ENCODE measurements around the gene ZFP69.
"Not testable (repeated sequence)": the region's sequence is repeated elsewhere in the genome, so short reads cannot be mapped to it uniquely, and the experiment has no call there.

The ZFP69 gene

DNA sequence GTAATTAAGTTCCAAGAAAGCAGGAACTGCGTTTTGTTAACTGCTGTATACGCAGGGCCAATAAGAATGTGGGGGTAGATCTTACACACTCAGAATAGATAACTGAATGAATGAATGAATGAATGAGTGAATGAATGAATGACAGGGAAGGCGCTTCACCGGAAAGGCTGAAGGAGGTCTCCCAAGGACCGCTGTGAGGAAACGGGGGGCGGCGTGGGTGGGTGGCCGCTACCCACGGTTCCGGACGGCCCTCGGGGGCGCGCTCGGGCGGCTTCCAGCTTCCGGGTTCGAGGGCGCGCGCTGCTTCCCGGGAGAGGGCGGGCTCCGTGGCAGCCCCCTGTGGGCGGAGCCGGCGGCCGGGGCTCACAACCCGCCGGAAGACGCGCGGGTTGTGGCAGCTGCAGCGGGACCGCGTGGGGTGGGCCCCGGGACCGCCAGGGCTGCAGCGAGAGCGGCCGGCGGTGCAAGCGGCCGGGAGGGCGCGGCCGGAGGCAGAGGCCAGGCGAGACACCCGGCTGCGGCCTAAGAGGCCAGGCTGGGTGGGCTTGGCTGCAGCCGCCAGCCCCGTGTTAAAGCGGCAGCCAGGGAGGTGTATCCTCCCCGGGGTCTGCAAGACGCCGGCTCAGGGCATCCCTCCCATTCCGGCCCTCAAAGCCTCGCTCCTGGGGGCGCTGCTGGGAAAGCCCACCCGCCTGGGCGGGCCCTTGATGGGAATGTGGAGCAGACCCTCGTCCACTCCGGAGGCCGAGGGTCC is at the start of gene ZFP69:
ZFP69 (plus strand) TSS at position 367 of the 754 bp plus-strand sequence. CDS start 2,072 bp downstream, outside the sequence.
- peak; percentile 48 for DNase-seq

DNA sequence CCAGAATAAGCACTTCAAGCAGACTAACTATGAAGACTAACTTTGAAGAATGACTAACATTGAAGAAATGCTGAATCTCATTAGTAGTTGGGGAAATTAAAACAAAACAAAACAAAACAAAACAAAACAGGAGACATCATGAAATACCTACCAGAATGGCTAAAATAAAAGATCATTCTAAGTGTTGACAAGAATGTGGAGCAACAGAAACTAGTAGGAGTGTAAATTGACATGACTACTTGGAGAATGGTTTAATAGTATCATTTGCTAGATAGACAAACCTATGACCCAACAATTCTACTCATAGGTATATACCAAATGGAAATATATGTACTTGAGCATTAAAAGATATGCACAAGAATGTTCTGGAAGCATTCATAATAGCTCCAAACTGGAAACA is 45.7 kb upstream of the ZFP69 start:
- no peak for DNase-seq

DNA sequence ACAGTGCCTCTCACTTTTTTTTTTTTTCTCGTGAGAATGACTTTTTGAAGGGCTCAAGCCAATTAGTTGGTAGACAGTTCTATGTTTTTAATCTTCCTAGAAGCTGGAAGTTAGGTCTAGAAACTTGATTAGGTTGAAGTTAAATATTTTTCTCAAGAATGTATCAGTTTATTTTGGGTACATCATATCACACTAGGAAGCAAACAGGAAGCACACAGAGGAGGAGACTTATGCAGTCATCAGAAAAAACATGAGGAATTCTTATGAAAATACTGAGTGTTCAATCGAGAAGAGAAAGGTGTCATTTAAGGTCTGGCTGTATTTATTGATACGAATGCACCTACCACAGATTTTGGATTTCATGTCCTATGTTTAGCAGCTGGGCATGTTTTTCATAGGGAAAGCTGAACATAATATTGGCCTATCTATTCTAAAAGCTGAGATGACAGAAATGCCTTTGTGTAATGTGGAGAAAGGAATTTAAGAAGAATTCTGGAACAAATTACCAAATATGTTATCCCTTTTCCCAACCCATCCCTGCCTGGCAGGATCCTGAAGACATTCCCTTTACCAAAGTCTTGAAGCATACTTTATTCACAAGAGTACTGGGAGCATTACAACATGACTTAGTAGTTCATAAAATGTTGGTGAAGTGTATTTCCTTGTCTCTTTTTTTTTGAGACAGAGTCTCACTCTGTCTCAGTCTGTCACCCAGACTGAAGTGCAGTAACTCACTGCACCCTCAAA is 44.3 kb upstream of the ZFP69 start:
- DNase-seq, result no peak

DNA sequence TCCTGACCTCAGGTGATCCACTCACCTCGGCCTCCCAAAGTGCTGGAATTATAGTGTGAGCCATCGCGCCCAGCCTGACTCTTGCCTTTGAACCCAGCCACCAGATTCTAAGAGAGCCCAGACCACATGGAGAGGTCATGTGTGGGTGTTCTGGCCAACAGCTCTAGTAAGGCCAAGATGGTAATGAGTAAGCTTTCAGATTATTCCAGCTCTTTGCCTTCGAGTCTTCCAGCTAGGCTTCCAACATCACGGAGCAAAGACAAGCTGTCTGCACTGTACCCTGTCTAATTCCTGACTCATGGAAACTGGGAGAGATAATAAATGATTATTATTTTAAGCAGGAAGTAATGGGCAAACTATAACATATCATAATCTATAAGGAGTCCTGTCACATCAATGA is 41.6 kb upstream of the ZFP69 start:
- no peak for DNase-seq

DNA sequence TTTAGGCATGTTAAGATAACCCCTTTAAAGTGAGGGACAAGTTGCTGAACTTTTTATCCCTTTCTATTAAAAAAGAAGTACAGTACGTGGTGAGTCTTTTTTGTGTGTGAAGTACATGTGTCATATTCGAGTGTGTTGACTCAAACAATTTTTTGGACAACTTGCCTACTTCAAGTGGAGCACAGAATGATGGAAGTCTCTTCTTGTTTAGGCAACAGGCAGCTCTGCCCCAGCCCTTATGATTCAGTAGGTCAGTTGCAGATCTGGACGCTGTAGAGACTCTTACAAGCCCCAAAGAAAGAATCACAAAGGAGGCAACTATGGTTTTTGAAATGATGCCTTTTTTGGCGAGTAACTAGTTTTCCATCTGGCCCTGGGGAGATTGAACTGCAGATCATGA is 41.2 kb upstream of the ZFP69 start:
- no peak for DNase-seq

DNA sequence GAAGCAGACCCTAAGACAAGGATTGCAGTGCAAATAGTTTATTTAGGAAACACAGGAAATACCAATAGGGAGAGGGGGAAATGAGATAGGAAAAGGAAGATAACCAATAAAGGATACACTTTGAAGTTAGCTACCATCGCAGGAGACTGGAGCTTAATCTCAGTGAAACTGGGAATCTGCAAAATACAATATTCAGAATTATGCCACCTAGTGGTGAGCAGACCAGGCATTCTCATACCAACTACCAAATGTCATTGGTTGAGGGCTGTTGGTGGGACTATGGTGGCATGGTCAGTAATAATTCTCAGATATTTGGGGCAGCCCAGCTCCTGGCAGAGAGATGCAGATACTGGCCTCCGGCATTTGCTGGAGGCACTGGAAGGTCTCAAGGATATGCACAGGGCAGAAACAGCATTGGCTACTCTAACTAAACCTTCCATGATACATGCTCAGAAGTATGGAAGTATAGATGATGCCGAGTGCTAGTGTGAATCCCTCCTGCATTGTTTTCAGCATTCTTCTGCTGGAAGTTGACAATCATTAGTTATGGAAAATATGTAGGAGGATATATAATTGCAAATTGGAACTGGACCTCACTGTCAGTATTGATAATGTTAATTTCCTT is 38.6 kb upstream of the ZFP69 start:
- DNase-seq, result no peak

DNA sequence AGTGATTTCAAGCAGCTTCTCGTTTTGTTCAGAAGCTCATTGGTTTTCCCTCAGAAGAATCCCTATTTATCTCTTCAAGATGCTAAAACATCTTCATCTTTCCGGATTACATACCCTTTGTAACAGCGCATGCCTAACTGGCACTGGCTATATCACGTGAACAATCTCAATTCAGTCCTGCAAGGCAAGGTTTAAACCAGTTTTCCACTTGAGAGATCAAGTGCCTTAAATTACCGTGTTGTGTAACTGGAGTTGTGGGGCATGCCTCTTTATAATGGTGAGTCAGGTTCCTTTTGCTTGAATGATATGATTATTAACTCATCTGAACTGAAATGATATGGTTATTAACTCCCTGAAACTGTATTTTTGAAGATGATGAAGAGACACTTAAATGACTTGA is 37.8 kb upstream of the ZFP69 start:
- no peak for DNase-seq

DNA sequence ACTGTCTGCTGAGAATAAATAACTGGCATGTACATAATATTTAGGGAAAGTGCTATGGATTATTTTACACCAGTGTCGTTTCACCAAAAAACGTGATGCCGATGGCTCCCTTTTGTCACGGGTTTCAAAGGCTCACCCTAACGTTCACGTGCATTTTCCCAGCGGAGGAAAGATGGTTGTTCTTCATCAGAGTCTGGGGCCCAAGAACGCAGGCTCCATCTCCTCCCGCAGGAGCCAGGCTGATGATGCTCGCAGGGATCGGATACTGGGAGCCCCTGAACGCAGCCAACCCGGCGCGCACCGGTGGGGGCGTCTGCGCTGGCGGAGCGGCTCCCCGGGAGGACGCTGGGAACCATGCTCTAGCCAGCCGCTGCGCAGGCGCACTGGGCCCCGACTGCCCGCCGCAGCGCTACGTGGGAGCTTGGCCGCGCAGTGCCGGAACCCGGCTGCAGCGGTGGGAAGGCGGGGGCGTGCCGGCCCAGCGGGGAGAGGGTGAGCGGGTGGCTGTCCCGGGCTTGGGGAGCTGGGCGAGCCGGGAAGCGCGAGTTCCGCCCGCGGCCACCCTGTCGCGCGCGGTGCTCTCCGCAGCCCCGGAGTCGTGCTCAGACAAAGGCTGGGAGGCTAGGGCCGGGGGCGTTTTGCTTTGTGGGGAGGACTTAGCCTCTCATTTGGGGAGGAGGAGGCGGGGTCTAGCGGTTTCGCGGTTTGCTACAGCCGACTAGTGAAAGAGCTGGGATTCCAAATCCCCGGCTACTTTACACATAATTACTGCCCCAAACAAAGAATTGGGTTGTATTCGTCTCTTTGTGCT is 27.2 kb upstream of the ZFP69 start, which contains the start of gene ZFP69B:
ZFP69B (plus strand) TSS at position 793 of the 811 bp plus-strand sequence. CDS start 486 bp downstream, outside the sequence.
- DNase-seq, result peak; percentile 79

DNA sequence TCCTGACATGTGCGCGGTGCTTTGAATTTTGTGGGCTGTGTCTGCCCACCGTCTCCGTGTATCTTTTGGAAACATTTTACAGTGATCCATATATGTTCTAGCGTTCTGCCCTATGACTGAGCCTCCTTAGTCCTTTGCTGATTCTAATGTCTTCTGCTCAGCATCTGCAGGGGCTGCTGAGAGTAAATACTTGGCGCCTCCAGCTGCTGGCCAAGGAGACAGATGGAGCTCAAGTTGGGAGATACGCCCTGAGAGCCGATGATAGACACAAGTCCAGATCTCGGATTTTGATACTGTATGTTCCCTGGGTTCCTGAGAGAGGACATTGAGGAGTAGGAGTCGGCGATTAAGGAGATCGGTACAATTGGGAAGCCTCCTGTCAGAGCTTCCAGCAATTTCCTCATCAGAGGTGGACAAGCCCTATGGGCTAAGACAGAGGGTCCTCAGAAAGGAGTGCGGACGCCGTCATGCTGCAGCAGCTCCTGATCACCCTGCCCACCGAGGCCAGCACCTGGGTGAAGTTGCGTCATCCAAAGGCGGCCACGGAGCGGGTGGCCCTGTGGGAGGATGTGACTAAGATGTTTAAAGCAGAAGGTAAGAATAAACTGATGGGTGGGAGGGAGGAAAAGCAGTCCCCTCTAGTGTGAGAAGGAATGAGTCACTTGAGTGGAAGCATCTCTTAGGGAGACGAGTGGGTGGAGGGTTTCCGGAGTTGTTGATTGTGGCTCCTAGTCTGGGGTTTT is 26.4 kb upstream of the ZFP69 start:
- peak; percentile 75 for DNase-seq

DNA sequence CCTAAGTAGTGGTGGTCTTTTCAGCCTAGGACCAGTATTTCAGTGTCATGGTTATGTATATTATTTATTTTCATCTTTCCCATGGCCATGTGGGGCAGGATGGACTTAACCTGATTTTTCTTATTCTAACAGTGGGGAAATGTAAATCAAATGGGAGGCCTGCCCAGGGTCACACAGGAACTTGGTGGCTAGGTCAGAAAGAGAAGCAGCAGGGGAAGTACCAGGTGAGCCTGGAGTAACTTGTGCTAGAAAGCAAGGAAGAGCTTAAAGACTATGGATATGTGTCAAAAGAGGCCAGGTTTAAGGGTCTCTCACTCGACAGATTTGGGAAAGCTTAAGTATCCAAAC is 25.9 kb upstream of the ZFP69 start:
- no peak for DNase-seq

DNA sequence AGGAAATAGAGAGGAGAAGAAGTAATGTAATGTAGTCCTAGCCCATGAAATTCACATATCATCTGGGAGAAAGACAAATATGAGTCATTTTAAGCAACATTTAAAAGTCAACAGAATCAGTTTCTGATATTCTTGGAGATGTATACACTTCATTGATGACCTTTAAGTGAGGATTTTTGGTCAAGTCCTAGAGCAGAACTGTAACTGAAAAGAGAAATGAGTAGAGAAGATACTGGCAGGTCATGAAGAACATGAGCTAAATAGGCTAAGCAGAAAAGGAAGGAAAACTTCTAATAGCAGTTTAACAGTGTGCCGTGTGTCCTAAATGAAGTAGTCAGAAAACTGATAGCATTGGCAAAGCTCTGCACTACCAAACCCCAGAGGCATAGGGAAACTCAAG is 22.2 kb upstream of the ZFP69 start:
- DNase-seq, result no peak

DNA sequence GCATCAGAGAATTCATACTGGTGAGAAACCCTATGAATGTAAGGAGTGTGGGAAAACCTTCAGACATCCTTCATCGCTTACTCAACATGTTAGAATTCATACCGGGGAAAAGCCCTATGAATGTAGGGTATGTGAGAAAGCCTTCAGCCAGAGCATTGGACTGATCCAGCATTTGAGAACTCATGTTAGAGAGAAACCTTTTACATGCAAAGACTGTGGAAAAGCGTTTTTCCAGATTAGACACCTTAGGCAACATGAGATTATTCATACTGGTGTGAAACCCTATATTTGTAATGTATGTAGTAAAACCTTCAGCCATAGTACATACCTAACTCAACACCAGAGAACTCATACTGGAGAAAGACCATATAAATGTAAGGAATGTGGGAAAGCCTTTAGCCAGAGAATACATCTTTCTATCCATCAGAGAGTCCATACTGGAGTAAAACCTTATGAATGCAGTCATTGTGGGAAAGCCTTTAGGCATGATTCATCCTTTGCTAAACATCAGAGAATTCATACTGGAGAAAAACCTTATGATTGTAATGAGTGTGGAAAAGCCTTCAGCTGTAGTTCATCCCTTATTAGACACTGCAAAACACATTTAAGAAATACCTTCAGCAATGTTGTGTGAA is 14.0 kb upstream of the ZFP69 start:
- DNase-seq, result no peak

DNA sequence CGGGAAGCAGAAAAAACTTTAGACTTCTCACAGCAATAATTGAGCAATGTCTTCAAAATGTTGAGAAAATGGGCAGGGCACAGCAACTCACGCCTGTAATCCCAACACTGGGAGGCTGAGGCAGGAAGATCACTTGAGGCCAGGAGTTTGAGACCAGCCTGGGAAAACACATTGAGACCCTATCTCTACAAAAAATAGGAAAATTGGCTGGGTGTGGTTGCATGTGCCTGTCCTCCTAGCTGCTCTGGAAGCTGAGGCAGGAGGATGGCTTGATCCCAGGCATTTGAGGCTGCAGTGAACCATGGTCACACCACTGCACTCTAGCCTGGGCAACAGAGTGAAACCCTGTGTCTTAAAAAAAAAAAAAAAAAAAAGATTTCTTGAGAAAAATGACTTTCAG is 7.8 kb upstream of the ZFP69 start:
- DNase-seq, result no peak

DNA sequence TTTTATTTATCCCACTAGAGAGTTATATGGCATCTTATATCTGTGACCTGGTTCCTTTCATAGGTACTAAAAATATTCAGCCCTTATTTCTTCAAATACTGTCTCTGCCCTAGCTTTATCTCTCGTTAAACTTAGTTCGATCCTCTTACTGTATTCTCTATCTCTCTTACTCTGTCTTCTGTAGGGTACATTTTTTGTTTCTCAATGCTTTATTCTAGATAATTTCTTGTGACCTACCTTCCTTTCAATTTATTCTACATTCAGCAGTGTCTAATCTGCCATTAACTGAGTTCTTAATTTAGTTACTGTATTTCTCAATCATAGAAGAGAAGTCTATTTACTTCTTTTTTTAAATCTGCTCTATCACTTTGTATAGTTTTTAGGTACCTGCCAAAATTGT is 1.8 kb upstream of the ZFP69 start:
- DNase-seq, result no peak

DNA sequence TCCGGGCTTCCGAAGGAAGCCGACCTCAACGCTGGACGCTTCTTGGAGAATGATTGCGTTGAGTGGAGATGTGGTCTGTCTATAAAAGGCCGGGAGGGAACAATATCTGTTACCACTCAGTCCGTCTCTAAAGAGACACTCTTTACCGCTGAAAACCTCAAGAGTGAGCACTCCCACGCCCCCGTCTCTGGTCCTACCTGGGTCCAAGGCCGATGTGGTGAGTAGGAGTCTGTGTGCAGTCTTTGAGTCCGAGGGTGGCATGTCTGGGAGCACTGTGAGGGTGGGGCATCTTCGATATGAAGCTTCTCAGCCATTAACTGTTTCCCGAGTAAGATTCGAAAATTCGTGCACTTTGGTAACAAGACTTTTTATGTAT is 576 bp downstream of the ZFP69 start:
- DNase-seq, result no peak

DNA sequence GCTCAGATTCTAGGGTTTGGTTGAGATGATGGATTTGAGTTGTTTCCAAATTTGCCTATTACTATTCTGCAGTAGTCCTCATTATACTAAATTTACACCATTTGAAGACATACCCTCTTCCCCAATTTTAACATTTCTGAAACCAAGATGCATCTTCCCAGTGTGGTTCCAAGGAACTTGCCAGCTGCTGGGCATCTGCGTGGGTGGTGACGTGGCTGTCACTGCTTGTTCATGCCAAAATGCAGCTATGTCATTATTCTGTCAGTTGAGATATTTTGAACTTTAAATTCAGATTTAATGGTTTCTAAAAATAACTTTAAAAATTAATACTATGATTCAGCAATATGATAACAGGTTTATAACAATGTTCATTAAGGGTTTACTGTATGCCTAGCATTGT is 1.2 kb downstream of the ZFP69 start:
- no peak for DNase-seq

DNA sequence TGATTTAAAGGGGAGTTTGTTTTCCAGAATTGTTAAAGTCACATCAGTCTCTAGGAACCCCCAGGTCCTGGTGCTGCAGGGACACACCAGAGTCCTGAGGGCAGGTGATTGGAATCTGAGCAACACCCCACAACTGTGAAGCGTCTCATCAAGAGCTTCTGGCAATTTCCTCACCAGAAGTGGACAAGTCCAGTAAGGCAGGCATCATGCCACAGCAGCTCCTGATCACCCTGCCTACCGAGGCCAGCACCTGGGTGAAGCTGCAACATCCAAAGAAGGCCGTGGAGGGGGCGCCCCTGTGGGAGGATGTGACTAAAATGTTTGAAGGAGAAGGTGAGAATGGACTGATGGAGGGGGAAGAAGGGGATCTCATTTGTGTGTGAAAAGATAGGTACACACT is 2.1 kb downstream of the ZFP69 start:
- no peak for DNase-seq

DNA sequence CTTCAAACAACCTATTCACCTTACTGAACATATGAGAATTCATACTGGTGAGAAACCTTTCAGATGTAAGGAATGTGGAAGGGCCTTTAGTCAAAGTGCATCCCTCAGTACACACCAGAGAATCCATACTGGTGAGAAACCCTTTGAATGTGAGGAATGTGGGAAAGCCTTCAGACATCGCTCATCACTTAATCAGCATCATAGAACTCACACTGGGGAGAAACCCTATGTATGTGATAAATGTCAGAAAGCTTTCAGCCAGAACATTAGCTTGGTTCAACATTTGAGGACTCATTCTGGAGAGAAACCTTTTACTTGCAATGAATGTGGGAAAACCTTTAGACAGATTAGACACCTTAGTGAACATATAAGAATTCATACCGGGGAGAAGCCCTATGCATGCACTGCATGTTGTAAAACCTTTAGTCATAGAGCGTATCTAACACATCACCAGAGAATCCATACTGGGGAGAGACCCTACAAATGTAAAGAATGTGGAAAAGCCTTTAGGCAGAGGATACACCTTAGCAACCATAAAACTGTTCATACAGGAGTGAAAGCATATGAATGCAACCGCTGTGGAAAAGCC is 18.3 kb downstream of the ZFP69 start:
- DNase-seq, result no peak

DNA sequence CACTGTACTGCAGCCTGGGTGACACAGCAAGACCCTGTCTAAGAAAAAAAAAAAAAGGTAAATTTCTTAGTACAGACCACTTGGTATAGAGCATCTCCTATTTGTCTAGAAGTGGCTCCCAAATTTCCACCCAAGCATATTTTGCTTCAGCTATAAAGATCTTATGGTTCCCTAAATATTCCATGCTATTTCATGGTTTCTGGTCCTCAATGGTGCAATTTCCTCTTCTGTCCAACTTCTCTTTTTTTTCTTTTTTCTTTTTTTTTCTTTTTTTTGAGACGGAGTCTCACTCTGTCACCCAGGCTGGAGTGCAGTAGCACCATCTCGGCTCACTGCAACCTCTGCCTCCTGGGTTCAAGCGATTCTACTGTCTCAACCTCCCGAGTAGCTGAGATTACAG is 25.6 kb downstream of the ZFP69 start:
- DNase-seq, result not testable (repeated sequence)

DNA sequence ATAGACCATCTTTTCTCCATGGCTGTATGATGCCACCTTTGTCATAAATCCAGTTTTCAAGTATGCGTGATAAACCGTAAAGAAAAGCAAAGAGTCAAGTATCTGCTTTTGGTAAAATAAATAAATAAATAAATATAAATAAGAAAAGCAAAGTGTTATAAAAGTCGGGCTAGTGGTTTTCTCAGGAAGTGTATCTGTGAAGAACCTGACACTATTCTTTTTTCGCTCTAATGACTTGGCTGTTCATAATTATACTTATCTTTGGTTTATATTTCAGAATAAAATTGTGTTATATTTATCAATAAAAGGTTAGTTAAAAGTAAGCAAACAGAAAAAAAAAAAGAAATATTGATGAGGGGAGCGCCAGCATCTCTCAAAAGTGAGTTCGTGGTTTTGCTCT is 30.9 kb downstream of the ZFP69 start:
- no peak for DNase-seq

Measured in activated CD4-positive, alpha-beta T cell treated with anti-CD3 and anti-CD28 coated beads for 1 hour (primary cell).